Caco-2 (cell line): ENCODE data around the gene CDKN2D. TPM values are rescaled to one million over a fixed set of nuclear protein-coding genes. Genes with fewer than 3 reads are reported as not detected.

Experiments used
- BruUV-seq: library from RNA; stranded (reverse); fragments of 400-500 nt; replicated peaks from 2 replicates; lab custom pipeline; 2021; lab: Mats Ljungman, UMichigan
- CTCF ChIA-PET: fragments of 300-600 bp; sonication (Branson Sonifier 250); formaldehyde crosslinking; loops from one replicate; lab custom pipeline; 2022; ENCODE audit warnings: antibody characterized with exemption; lab: Charles Lee
- POLR2A ChIA-PET: fragments of 300-600 bp; sonication (Branson Sonifier 250); formaldehyde crosslinking; loops from one replicate; lab custom pipeline; 2022; ENCODE audit warnings: antibody characterized with exemption; lab: Charles Lee
- DNase-seq, 2 experiments: peaks; one replicate each; pipeline versions ENCODE4 v3.0.0 to v3.0.0-alpha.2; 2020 to 2022
- H3K27me3 ChIP-seq: replicated peaks from 2 replicates; pipeline ENCODE4 v1.6.0; 2011; ENCODE audit warnings: low read length; ENCODE audit not compliant: control insufficient read depth, insufficient read depth
- H3K36me3 ChIP-seq: 2 replicates; pipeline ENCODE4 v1.5.1; 2011; ENCODE audit warnings: low read length; ENCODE audit not compliant: control insufficient read depth, insufficient read depth
- H3K4me1 ChIP-seq: fragments of 250-450 bp; sonication (Bioruptor Pico); 2 replicates; pipeline ENCODE4 v1.5.1; 2020; ENCODE audit warnings: mild to moderate bottlenecking
- H3K4me3 ChIP-seq: 2 replicates; pipeline ENCODE4 v1.5.1; 2011; ENCODE audit warnings: low read depth, mild to moderate bottlenecking, control low read depth, low read length
- H3K9me3 ChIP-seq: fragments of 250-450 bp; sonication (Bioruptor Pico); 2 replicates; pipeline ENCODE4 v1.5.1; 2020; ENCODE audit warnings: mild to moderate bottlenecking, moderate library complexity
- H3K27ac Mint-ChIP-seq: one replicate; pipeline ENCODE4 v1.8.0; 2022; ENCODE audit warnings: mixed read lengths; ENCODE audit not compliant: unreplicated experiment
- H3K27me3 Mint-ChIP-seq: one replicate; pipeline ENCODE4 v1.8.0; 2022; ENCODE audit warnings: mixed read lengths; ENCODE audit not compliant: insufficient read depth, unreplicated experiment
- H3K36me3 Mint-ChIP-seq: one replicate; pipeline ENCODE4 v1.8.0; 2022; ENCODE audit warnings: mild to moderate bottlenecking, mixed read lengths; ENCODE audit not compliant: insufficient read depth, unreplicated experiment
- H3K4me1 Mint-ChIP-seq: one replicate; pipeline ENCODE4 v1.8.0; 2022; ENCODE audit warnings: low read depth, mixed read lengths; ENCODE audit not compliant: unreplicated experiment
- H3K4me3 Mint-ChIP-seq: one replicate; pipeline ENCODE4 v1.8.0; 2022; ENCODE audit warnings: mild to moderate bottlenecking, moderate library complexity, mixed read lengths; ENCODE audit not compliant: unreplicated experiment
- H3K9me3 Mint-ChIP-seq: one replicate; pipeline ENCODE4 v1.8.0; 2022; ENCODE audit warnings: mixed read lengths; ENCODE audit not compliant: unreplicated experiment
- CTCF ChIP-seq, 2 experiments: fragments of 200-600 bp in 1 of 2; IDR thresholded peaks; 1 replicate in 1 of 2; 2 replicates in 1 of 2; pipeline versions ENCODE4 v1.5.1 to v1.8.0; 2011 to 2022; ENCODE audit warnings: antibody characterized with exemption in 1 of 2, control low read depth in 1 of 2, inconsistent platforms in 1 of 2, low read depth in 1 of 2, low read length in 1 of 2, mild to moderate bottlenecking in 1 of 2, moderate library complexity in 1 of 2; ENCODE audit not compliant: insufficient read depth in 1 of 2, severe bottlenecking in 1 of 2, unreplicated experiment in 1 of 2
- intact Hi-C: fragments of 100-400 bp; cut with micrococcal nuclease; formaldehyde crosslinking; loops from one replicate; pipeline ENCODE4 v1.10.0; 2022; ENCODE audit not compliant: unreplicated experiment
- total RNA-seq: library from RNA; stranded (reverse); gene quantifications from 2 replicates; pipeline ENCODE4 v1.2.3, GENCODE V29; 2022

CDKN2D gene
- total RNA-seq, 1 experiment from 2014 or later = 5.0 TPM

DNA sequence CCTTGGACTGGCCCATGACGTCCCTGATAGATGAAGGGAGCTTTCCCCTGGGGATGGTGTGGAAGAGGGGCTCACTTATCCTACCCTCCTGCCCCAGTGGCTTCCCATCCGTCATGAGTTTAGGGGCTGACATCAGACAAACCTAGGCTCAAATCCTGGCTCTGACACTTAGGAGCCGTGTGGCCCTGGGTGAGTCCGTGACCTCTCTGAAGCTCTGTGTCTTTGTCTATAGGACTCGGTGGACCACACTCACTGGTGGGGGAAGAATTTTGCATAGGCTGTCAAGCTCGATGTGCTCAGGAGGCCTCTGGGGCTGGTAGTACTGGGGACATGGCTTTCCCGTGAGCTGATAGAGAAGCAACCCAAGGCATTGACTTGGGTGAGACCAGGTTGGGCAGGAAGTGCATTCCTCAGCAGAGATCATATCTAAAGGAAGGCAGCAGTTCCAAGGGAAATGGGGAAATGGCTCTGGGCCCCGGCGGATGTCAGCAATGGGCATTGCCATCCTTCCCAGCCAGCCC lies 35.7 kb upstream of the CDKN2D start:
- POLR2A ChIA-PET = interaction anchor here (0.5 to 1.0 kb wide), 2 partner anchors 12 to 21 kb away, joined by 3 to 9 read pairs; partner anchors contain the start of gene SLC44A2
- TF ChIP-seq CTCF (IDR thresholded peaks at IDR 0.05; ENCODE audit: insufficient read depth in 1 of 2, low read depth in 1 of 2, low read length in 1 of 2, severe bottlenecking in 1 of 2, unreplicated experiment in 1 of 2) = no peak
- no peaks in the 10 kb centered on the region for H3K4me1 ChIP-seq
- no peaks in the 10 kb centered on the region for H3K36me3 Mint-ChIP-seq
- H3K4me1 Mint-ChIP-seq = peaks cover 11% of the 10 kb centered on the region
- H3K9me3 ChIP-seq = no peaks in the 10 kb centered on the region
- no peak overlapping the region for H3K4me3 Mint-ChIP-seq
- no peak overlapping the region for H3K27ac Mint-ChIP-seq
- BruUV-seq = no TSS peak
- peaks cover 3% of the 10 kb centered on the region for H3K27me3 Mint-ChIP-seq
- intact Hi-C loops = no loop called here
- no peak overlapping the region for H3K4me3 ChIP-seq
- H3K36me3 ChIP-seq = no peaks in the 10 kb centered on the region
- no peak for DNase-seq
- CTCF ChIA-PET = no interaction called here
- no peaks in the 10 kb centered on the region for H3K9me3 Mint-ChIP-seq
- H3K27me3 ChIP-seq = no peaks in the 10 kb centered on the region

GRCh38 chr19:10603873-10604459 lies 35.2 kb upstream of the CDKN2D start:
- intact Hi-C loops = no loop called here
- no peaks in the 10 kb centered on the region for H3K27me3 ChIP-seq
- Mint-ChIP-seq H3K9me3 (no peaks in the 10 kb centered on the region), H3K27me3 (peaks cover 3% of the 10 kb centered on the region), H3K4me1 (peaks cover 11% of the 10 kb centered on the region), H3K4me3 (no peak overlapping the region), H3K27ac (no peak overlapping the region), H3K36me3 (no peaks in the 10 kb centered on the region)
- H3K9me3 ChIP-seq = no peaks in the 10 kb centered on the region
- no peak for TF ChIP-seq CTCF (IDR thresholded peaks at IDR 0.05; ENCODE audit: insufficient read depth in 1 of 2, low read depth in 1 of 2, low read length in 1 of 2, severe bottlenecking in 1 of 2, unreplicated experiment in 1 of 2)
- ChIA-PET CTCF (no interaction called here), POLR2A (interaction anchor here (0.5 to 1.0 kb wide), 2 partner anchors 12 to 21 kb away, joined by 3 to 9 read pairs; partner anchors contain the start of gene SLC44A2)
- H3K4me3 ChIP-seq = no peak overlapping the region
- no TSS peak for BruUV-seq
- H3K36me3 ChIP-seq = no peaks in the 10 kb centered on the region
- no peaks in the 10 kb centered on the region for H3K4me1 ChIP-seq
- DNase-seq = no peak

DNA sequence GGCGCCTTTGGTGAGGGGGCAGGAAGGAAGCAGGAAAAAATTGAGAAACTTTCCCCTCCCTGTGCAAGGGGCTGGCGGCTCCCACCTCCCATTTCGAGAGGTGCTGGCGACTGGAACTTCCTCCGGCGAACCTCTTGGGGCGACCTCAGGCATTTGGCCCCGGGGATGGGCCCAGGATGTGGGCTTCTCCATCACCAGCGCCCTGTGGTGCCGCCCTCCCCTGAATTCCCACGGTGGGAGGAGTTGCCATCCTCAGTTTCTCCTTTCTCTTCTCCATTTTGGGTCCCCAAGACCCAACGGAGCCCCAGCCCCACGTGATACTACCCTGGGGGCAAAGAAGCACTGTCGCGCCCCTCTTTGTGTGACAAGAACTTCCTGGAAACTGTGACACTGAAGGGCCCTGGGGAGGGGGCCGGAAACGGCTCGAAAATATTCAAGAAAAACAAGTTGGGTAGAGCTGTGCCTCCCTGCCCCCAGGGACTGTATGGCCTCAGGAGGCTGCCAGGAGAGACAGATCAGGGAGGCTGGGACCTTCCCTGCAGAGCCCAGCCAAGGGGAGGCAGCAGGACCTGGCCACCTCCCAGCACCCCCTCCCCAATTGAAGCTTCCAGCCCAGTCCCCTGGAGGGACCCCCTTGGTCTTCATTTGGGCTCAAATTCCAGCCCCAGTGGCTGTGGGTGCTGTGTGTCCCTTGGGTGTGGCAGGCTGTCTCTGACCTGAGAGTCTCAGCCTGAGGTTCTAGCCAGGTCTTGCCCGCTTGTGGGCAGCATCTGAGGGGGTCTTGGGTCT lies 34.5 kb upstream of the CDKN2D start:
- intact Hi-C loops = no loop called here
- no TSS peak for BruUV-seq
- H3K36me3 Mint-ChIP-seq = no peaks in the 10 kb centered on the region
- H3K9me3 ChIP-seq = no peaks in the 10 kb centered on the region
- peak overlapping the region; percentile 72 for H3K4me3 ChIP-seq
- H3K36me3 ChIP-seq = no peaks in the 10 kb centered on the region
- POLR2A ChIA-PET = no interaction called here
- peak overlapping the region; percentile 67 for H3K4me3 Mint-ChIP-seq
- H3K4me1 Mint-ChIP-seq = peaks cover 11% of the 10 kb centered on the region
- H3K4me1 ChIP-seq = no peaks in the 10 kb centered on the region
- H3K27me3 ChIP-seq = no peaks in the 10 kb centered on the region
- no peak for DNase-seq
- H3K27ac Mint-ChIP-seq = no peak overlapping the region
- CTCF ChIA-PET = interaction anchor here (1.6 kb wide), 1 partner anchor 41 kb away, joined by 14 read pairs; no protein-coding TSS in a partner anchor
- no peak for TF ChIP-seq CTCF (IDR thresholded peaks at IDR 0.05; ENCODE audit: insufficient read depth in 1 of 2, low read depth in 1 of 2, low read length in 1 of 2, severe bottlenecking in 1 of 2, unreplicated experiment in 1 of 2)
- H3K27me3 Mint-ChIP-seq = peaks cover 3% of the 10 kb centered on the region
- H3K9me3 Mint-ChIP-seq = no peaks in the 10 kb centered on the region
